HG03039 (cell line): ENCODE data around the gene TCF3.
A peak's percentile ranks its signal among the peaks of the same experiment; 100 is the strongest.
"Not testable (repeated sequence)": the region's sequence is repeated elsewhere in the genome, so short reads cannot be mapped to it uniquely, and the experiment has no call there.

Experiments
- ATAC-seq: cut with Tn5 transposase; IDR thresholded peaks from one replicate; pipeline ENCODE4 v1.9.1; 2021; ENCODE audit warnings: mild to moderate bottlenecking, moderate library complexity; ENCODE audit not compliant: unreplicated experiment

The TCF3 gene

GRCh38 chr19:1652471-1653299 is at the start of gene TCF3:
Gene TCF3, minus strand, starts transcription at chr19:1652615. Its CDS starts 2,367 bp downstream, at chr19:1650248.
- ATAC-seq = peak; percentile 62

- no peak for ATAC-seq
Observed at GRCh38 chr19:1700733-1701663, 48.6 kb upstream of the TCF3 start.

- no peak for ATAC-seq
Observed at GRCh38 chr19:1699998-1700732, 47.8 kb upstream of the TCF3 start.

GRCh38 chr19:1699386-1699785 is 47.0 kb upstream of the TCF3 start:
- ATAC-seq = no peak

- no peak for ATAC-seq
Observed at GRCh38 chr19:1698636-1699035, 46.2 kb upstream of the TCF3 start.

GRCh38 chr19:1695481-1695880 is 43.1 kb upstream of the TCF3 start:
- not testable (repeated sequence) for ATAC-seq

- ATAC-seq = no peak
Observed at GRCh38 chr19:1691589-1692290, 39.3 kb upstream of the TCF3 start.

GRCh38 chr19:1690699-1691307 is 38.4 kb upstream of the TCF3 start:
- ATAC-seq = no peak

GRCh38 chr19:1685785-1686184 is 33.4 kb upstream of the TCF3 start:
- ATAC-seq = not testable (repeated sequence)

- ATAC-seq = no peak
Observed at GRCh38 chr19:1685046-1685445, 32.6 kb upstream of the TCF3 start.

- no peak for ATAC-seq
Observed at GRCh38 chr19:1684573-1684912, 32.1 kb upstream of the TCF3 start.

GRCh38 chr19:1683869-1684572 is 31.6 kb upstream of the TCF3 start:
- no peak for ATAC-seq

GRCh38 chr19:1680976-1681375 is 28.6 kb upstream of the TCF3 start:
- ATAC-seq = no peak

- ATAC-seq = no peak
Observed at GRCh38 chr19:1678073-1678472, 25.7 kb upstream of the TCF3 start.

- ATAC-seq = no peak
Observed at GRCh38 chr19:1676351-1677266, 24.2 kb upstream of the TCF3 start.

GRCh38 chr19:1675633-1676350 is 23.4 kb upstream of the TCF3 start:
- ATAC-seq = no peak

- no peak for ATAC-seq
Observed at GRCh38 chr19:1674293-1674679, 21.9 kb upstream of the TCF3 start.
